ENCODE results near the gene MGAT3. TPM values are rescaled to one million over a fixed set of nuclear protein-coding genes. Genes with fewer than 3 reads are reported as not detected.

MGAT3 gene
- total and polyA plus RNA-seq, 2 of the 13 experiments (the other 11 are each of a cell fraction or from before 2014, with no cell fraction given), result 0.11 to 0.15 TPM

- Histone ChIP-seq H3K27me3 (ENCODE audit: control insufficient read depth in 1 of 2, insufficient read depth in 2 of 2, low read length in 2 of 2) (no peaks in the 10 kb centered on the region; a peak in 1 of 5 replicates), H3K27ac (ENCODE audit: extremely low read length, insufficient read depth, low read length) (no peak overlapping the region), H3K4me1 (ENCODE audit: insufficient read depth, low read length) (peaks cover 1% of the 10 kb centered on the region), H3K4me2 (ENCODE audit: low read depth, low read length) (no peak overlapping the region), H3K4me3 (replicated peaks in 1 of 3; ENCODE audit: insufficient read depth in 1 of 3, low read depth in 2 of 3, low read length in 3 of 3) (no peak overlapping the region), H3K9ac (ENCODE audit: insufficient read depth, low read depth, low read length) (no peak overlapping the region), H3K9me3 (ENCODE audit: low read length) (no peaks in the 10 kb centered on the region), H4K20me1 (ENCODE audit: insufficient read depth, low read length) (no peaks in the 10 kb centered on the region), H3K79me2 (ENCODE audit: insufficient read depth, low read length) (no peaks in the 10 kb centered on the region), H3K36me3 (replicated peaks in 1 of 2; ENCODE audit: control insufficient read depth in 1 of 2, insufficient read depth in 2 of 2, low read length in 2 of 2) (no peaks in the 10 kb centered on the region), H2AFZ (ENCODE audit: low read length) (no peak overlapping the region)
- ChIA-PET CTCF (ENCODE audit: low intra/inter-chr PET ratio, low total read pairs) (no interaction called here), POLR2A (no interaction called here)
- intact Hi-C loops (cut with micrococcal nuclease; ENCODE audit: unreplicated experiment) (no loop called here), in situ Hi-C loops (cut with HindIII; ENCODE audit: extremely low pct_ligation_motif_present, low pct_unique_long_range_greater_than_20kb) (no loop called here)
- 10% methylated on average over 4 of the region's 5 CpGs for WGBS (ENCODE audit: low lambda C conversion rate)
- no peak for TF ChIP-seq MYNN (CRISPR knock-in tag; IDR thresholded peaks at IDR 0.05; ENCODE audit: low read depth)
- peak; percentile 58; the same call in 1 of the 2 replicates for TF ChIP-seq CEBPB (IDR thresholded peaks at IDR 0.05; ENCODE audit: borderline replicate concordance, low read depth, low read length)
- DNase-seq (ENCODE audit: low spot score) (no peak), FAIRE-seq (no peak), ATAC-seq (no peak)
- no TSS peak for BruUV-seq (replicated peaks)
Observed at GRCh38 chr22:39481595-39481994, 24.8 kb downstream of the MGAT3 start.

GRCh38 chr22:39482768-39483167 is 26.0 kb downstream of the MGAT3 start:
- no peak overlapping the region for H3K27ac ChIP-seq (ENCODE audit: extremely low read length, insufficient read depth, low read length)
- ChIA-PET POLR2A (no interaction called here), CTCF (ENCODE audit: low intra/inter-chr PET ratio, low total read pairs) (no interaction called here)
- no TSS peak for BruUV-seq (replicated peaks)
- FAIRE-seq, result no peak
- no peak for ATAC-seq
- no peaks in the 10 kb centered on the region for H4K20me1 ChIP-seq (ENCODE audit: insufficient read depth, low read length)
- no peak for DNase-seq (ENCODE audit: low spot score)
- H2AFZ ChIP-seq (ENCODE audit: low read length), result no peak overlapping the region
- TF ChIP-seq BCL6 (CRISPR knock-in tag; IDR thresholded peaks at IDR 0.05), result no peak
- no peak for TF ChIP-seq ASH2L (IDR thresholded peaks at IDR 0.05; ENCODE audit: insufficient read length, low read depth, low read length)
- TF ChIP-seq TOE1 (CRISPR knock-in tag; IDR thresholded peaks at IDR 0.05), result no peak
- TF ChIP-seq, protein P1, sequence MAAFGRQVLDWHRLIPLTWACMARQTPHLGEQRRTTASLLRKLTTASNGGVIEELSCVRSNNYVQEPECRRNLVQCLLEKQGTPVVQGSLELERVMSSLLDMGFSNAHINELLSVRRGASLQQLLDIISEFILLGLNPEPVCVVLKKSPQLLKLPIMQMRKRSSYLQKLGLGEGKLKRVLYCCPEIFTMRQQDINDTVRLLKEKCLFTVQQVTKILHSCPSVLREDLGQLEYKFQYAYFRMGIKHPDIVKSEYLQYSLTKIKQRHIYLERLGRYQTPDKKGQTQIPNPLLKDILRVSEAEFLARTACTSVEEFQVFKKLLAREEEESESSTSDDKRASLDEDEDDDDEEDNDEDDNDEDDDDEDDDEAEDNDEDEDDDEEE (CRISPR knock-in tag; IDR thresholded peaks at IDR 0.05), result no peak
- TF ChIP-seq ZNF10 (CRISPR knock-in tag; IDR thresholded peaks at IDR 0.05; ENCODE audit: borderline replicate concordance, low read depth), result no peak
- no peak for TF ChIP-seq ZNF501 (CRISPR knock-in tag; IDR thresholded peaks at IDR 0.05)
- TF ChIP-seq ZNF850 (CRISPR knock-in tag; conservative IDR thresholded peaks at IDR 0.05), result no peak
- TF ChIP-seq PAWR (CRISPR knock-in tag; IDR thresholded peaks at IDR 0.05; ENCODE audit: borderline replicate concordance), result no peak
- TF ChIP-seq ZNF703 (CRISPR knock-in tag; IDR thresholded peaks at IDR 0.05; ENCODE audit: borderline replicate concordance), result no peak
- no peak for TF ChIP-seq HOXA3 (CRISPR knock-in tag; IDR thresholded peaks at IDR 0.05)
- no peak for TF ChIP-seq THAP11 (CRISPR knock-in tag; IDR thresholded peaks at IDR 0.05)
- TF ChIP-seq, protein P2, sequence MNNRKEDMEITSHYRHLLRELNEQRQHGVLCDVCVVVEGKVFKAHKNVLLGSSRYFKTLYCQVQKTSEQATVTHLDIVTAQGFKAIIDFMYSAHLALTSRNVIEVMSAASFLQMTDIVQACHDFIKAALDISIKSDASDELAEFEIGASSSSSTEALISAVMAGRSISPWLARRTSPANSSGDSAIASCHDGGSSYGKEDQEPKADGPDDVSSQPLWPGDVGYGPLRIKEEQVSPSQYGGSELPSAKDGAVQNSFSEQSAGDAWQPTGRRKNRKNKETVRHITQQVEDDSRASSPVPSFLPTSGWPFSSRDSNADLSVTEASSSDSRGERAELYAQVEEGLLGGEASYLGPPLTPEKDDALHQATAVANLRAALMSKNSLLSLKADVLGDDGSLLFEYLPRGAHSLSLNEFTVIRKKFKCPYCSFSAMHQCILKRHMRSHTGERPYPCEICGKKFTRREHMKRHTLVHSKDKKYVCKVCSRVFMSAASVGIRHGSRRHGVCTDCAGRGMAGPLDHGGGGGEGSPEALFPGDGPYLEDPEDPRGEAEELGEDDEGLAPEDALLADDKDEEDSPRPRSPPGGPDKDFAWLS (CRISPR knock-in tag; IDR thresholded peaks at IDR 0.05; ENCODE audit: borderline replicate concordance), result no peak
- no peak for TF ChIP-seq ZNF431 (CRISPR knock-in tag; IDR thresholded peaks at IDR 0.05; ENCODE audit: borderline replicate concordance, low read depth)
- intact Hi-C loops (cut with micrococcal nuclease; ENCODE audit: unreplicated experiment) (no loop called here), in situ Hi-C loops (cut with HindIII; ENCODE audit: extremely low pct_ligation_motif_present, low pct_unique_long_range_greater_than_20kb) (no loop called here)
- no peak overlapping the region for H3K9ac ChIP-seq (ENCODE audit: insufficient read depth, low read depth, low read length)
- no peaks in the 10 kb centered on the region for H3K9me3 ChIP-seq (ENCODE audit: low read length)
- H3K4me3 ChIP-seq (replicated peaks in 1 of 3; ENCODE audit: insufficient read depth in 1 of 3, low read depth in 2 of 3, low read length in 3 of 3), result no peak overlapping the region
- H3K4me2 ChIP-seq (ENCODE audit: low read depth, low read length), result no peak overlapping the region
- no peaks in the 10 kb centered on the region for H3K79me2 ChIP-seq (ENCODE audit: insufficient read depth, low read length)
- H3K36me3 ChIP-seq (replicated peaks in 1 of 2; ENCODE audit: control insufficient read depth in 1 of 2, insufficient read depth in 2 of 2, low read length in 2 of 2), result no peaks in the 10 kb centered on the region
- H3K27me3 ChIP-seq (ENCODE audit: control insufficient read depth in 1 of 2, insufficient read depth in 2 of 2, low read length in 2 of 2), result no peaks in the 10 kb centered on the region; a peak in 1 of 5 replicates
- no CpG with 5 or more reads among the region's 3 CpGs for WGBS (ENCODE audit: low lambda C conversion rate)
- H3K4me1 ChIP-seq (ENCODE audit: insufficient read depth, low read length), result peaks cover 7% of the 10 kb centered on the region
